Liver (tissue), 3 donors: ENCODE measurements around the gene PPP1CC.

Experiments
- ATF3 ChIP-seq: IDR thresholded peaks from 2 replicates; pipeline ENCODE4 v1.6.1; 2016; ENCODE audit warnings: antibody characterized with exemption
- CTCF ChIP-seq: fragments of 150-350 bp; IDR thresholded peaks from 2 replicates; pipeline ENCODE4 v1.5.1; 2017; ENCODE audit warnings: improper control_type of control experiment, low read depth, low read length; ENCODE audit not compliant: missing input control
- EGR1 ChIP-seq, 2 donors: IDR thresholded peaks; 2 replicates each; pipeline ENCODE4 v1.6.1; 2016 to 2018; ENCODE audit warnings: antibody characterized with exemption in 2 of 2, low read depth in 2 of 2
- GABPA ChIP-seq, 2 donors: IDR thresholded peaks in 1 of 2; conservative IDR thresholded peaks in 1 of 2; 2 replicates each; pipeline ENCODE4 v1.6.1; 2016; ENCODE audit warnings: antibody characterized with exemption in 2 of 2, mild to moderate bottlenecking in 1 of 2, moderate library complexity in 1 of 2
- HNF4A ChIP-seq, 2 donors: conservative IDR thresholded peaks; 2 replicates each; pipeline ENCODE4 v1.6.1; 2016; ENCODE audit warnings: antibody characterized with exemption in 2 of 2, mild to moderate bottlenecking in 2 of 2
- JUND ChIP-seq, 2 donors: IDR thresholded peaks; 2 replicates each; pipeline ENCODE4 v1.6.1; 2016; ENCODE audit warnings: antibody characterized with exemption in 2 of 2
- MAX ChIP-seq: IDR thresholded peaks from 2 replicates; pipeline ENCODE4 v1.6.1; 2016; ENCODE audit warnings: antibody characterized with exemption
- RAD21 ChIP-seq, 2 donors: IDR thresholded peaks; 2 replicates each; pipeline ENCODE4 v1.6.1; 2016; ENCODE audit warnings: antibody characterized with exemption in 2 of 2, mild to moderate bottlenecking in 2 of 2
- REST ChIP-seq: IDR thresholded peaks from 2 replicates; pipeline ENCODE4 v1.6.1; 2016; ENCODE audit warnings: antibody characterized with exemption, mild to moderate bottlenecking
- RXRA ChIP-seq, 2 donors: IDR thresholded peaks; 2 replicates each; pipeline ENCODE4 v1.6.1; 2017 to 2018; ENCODE audit warnings: antibody characterized with exemption in 2 of 2, mild to moderate bottlenecking in 1 of 2
- SP1 ChIP-seq: IDR thresholded peaks from 2 replicates; pipeline ENCODE4 v1.6.1; 2018; ENCODE audit warnings: antibody characterized with exemption, mild to moderate bottlenecking
- TAF1 ChIP-seq: conservative IDR thresholded peaks from 2 replicates; pipeline ENCODE4 v1.6.1; 2016; ENCODE audit warnings: antibody characterized with exemption, mild to moderate bottlenecking
- YY1 ChIP-seq: IDR thresholded peaks from 2 replicates; pipeline ENCODE4 v1.6.1; 2016; ENCODE audit warnings: antibody characterized with exemption, mild to moderate bottlenecking
- ZBTB33 ChIP-seq: IDR thresholded peaks from 2 replicates; pipeline ENCODE4 v1.6.1; 2016; ENCODE audit warnings: antibody characterized with exemption
- donor health status: healthy.
- donor health status: healthy.

- TF ChIP-seq CTCF (no peak), ATF3 (no peak), HNF4A (conservative IDR thresholded peaks at IDR 0.05) (no peak), JUND (IDR thresholded peaks at IDR 0.05) (no peak), SP1 (no peak), ZBTB33 (no peak), TAF1 (no peak), REST (no peak), RAD21 (IDR thresholded peaks at IDR 0.05) (no peak), YY1 (no peak), EGR1 (IDR thresholded peaks at IDR 0.05; ENCODE audit: low read depth in 2 of 2) (no peak), GABPA (IDR thresholded peaks at IDR 0.05 in 1 of 2, conservative IDR thresholded peaks at IDR 0.05 in 1 of 2) (no peak), MAX (no peak), RXRA (IDR thresholded peaks at IDR 0.05) (no peak)
Measured at GRCh38 chr12:110702081-110702480, 40.6 kb downstream of the PPP1CC start.
